Skin of body (tissue), 2 donors: ENCODE results near the gene PIP5KL1. TPM values are rescaled to one million over a fixed set of nuclear protein-coding genes. Genes with fewer than 3 reads are reported as not detected.
A peak's percentile ranks its signal among the peaks of the same experiment; 100 is the strongest.

Experiments used
- DNase-seq: peaks from one replicate; lab custom pipeline; 2025; lab: John Stamatoyannopoulos, UW
- total RNA-seq: library from RNA; depleted of rRNA; stranded (reverse); fragments of >200 nt; gene quantifications from one replicate; pipeline ENCODE4 v1.2.3, GENCODE V29; 2014

PIP5KL1 gene
- total RNA-seq, 1 donor from 2014 or later, result 1.2 TPM

DNA sequence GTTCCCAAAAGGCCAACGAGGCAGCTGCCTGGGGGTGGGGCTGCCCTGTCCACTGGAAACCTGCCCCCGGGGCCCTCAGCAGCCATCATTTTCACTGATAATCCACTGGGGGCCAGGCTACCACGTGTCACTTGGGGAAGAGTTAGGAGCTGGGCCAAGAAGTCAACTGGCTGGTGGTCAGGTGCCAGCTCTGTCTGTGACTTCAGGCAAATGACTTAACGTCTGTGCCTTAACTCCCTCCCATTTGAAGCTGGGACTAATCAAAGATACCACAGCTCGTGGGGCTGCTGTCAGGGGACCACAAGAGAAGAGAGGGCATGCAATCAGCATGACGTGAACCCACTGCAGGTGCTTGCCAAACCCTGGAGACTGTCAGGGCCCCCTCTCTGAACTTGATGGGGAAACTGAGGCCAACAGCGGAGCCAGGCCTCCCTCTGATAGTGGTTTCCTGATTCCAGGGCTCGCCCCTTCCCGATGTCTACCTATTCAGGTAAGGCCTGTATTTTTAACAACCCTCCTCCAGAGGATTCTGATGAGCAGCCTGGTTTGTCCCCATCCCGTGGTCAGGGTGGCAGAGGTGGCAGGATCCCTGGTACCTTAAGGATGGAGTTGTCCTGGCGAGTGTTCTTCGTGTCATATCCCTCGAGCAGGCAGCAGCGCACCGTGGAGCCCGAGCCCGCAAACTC, 19.4 kb upstream of the PIP5KL1 start:
- DNase-seq, result no peak

DNA sequence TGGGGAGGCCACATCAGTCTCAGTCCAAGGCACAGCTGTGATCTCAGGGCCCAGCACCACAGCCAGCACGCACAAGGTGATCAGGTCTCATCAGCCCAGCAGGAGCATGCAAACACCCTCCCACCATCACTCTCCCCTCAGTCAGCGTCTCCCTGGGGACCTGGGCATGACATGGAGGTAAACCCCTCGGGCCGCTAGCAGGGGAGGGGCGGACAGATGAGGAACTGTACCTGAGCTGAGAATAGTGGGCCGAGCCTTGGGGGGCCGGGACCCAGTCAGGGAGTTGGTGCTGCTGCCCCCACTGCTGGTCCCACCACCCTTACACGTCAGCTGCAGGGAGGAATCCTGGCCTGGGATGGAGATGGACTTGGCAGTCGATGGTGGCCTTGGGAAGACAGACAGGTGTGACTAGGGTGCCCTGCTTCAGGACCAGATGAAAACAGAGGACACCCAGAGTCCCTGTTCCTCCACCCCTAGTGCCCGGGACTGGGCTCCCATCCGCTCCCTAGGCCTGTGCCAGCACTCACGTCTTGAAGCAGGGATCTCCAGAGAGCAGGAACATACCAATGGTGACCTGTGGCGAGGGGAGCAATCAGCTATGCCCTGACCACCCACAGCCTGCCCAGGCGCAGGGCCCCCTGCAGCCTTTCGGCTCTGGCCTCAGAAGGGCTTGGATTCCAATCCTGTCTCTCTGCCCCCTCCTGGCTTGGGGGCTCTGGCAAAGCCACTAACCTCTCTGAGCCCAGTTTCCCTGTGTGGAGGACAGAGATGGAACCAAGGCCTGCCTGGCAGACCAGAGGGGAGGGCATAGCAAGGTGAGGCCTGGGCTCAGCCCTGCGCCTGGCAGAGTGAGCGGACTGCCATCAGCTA, 17.5 kb upstream of the PIP5KL1 start:
- DNase-seq, result no peak

DNA sequence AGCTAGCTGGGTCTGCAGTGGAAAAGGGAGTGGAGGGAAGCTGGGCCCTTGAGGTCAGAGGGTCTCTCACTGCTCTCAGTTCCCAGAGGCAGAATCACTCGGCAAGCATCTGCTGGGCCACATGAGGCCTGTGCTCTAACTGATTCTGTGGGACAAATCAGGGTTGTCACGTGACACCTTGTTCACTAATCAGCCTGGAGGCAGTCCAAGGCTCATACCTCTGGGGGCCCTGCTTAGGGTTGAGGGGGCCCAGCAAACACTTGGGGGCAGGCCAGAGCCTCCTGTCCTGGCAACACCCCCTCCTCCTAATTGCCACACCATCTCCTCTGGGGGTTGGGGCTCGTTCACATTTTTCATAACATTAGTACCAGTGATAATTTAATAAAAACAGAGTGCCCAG, 16.2 kb upstream of the PIP5KL1 start:
- DNase-seq, result no peak

DNA sequence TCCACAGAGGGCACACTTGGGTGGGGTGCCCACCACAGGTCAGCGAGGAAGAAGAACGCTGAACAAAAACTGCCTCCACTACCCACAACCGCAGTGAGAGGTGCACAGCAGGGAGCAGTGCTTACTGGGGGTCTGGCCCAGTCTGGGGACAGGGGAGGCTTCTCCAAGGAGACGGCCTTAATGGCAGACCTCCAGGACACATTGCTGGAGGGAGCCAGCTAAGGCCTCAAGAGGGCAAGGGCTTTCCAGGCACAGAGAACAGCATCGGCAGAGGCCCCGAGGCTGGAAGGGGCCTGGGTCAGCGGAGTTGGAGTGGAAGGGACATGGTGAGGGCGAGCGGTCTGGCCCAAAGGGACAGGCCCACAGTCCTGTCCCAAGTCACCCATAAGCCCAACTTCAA, 15.4 kb upstream of the PIP5KL1 start:
- DNase-seq, result no peak

DNA sequence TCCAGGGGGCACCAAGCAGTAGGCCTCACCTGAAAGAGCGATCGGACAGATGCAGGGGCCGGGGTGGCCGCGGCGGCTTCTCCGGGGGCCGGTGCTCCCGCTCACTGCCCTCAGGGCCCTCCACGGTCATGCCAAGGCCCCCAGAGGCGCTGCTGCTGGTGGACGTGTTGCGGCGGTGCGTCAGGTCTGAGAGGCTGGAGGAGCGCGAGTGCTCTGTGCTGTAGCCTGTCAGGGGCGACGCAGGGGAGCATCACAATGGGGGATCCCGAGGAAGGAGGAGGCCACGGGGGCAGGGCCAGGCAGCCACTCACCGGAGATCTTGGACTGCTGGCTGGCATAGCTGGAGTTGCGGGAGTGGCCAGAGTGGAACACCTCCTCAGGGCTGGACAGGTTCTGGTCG, 14.8 kb upstream of the PIP5KL1 start:
- DNase-seq, result no peak

DNA sequence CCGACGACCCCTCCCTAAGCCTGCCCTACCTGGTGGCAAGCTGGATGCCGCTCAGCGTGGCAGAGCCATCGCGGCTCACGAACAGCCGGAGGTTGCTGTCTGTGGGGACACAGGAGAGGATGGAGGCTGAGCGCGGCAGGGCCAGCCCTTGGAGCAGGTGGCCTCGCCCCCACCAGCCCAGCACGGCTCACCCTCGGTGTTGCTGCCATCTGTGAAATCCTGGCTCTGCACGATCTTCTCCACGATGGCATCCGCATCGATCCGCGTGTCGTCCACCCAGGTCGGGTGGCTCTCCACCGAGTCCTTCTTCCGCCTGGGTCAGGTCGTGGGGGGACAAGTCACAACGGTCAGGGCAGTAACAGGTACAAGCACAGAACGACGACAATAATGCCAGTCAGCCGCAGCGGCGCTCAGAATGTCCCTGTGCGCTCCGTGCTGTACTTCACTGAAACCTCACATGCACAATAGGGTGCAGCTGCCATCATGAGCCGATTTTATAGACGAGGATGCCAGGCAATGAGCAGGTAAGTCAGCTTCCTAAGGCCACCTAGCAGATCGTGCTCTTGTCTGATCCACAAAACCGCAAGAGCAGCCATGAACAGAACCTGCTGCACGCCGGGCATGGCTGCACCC, 14.1 kb upstream of the PIP5KL1 start:
- DNase-seq, result no peak

DNA sequence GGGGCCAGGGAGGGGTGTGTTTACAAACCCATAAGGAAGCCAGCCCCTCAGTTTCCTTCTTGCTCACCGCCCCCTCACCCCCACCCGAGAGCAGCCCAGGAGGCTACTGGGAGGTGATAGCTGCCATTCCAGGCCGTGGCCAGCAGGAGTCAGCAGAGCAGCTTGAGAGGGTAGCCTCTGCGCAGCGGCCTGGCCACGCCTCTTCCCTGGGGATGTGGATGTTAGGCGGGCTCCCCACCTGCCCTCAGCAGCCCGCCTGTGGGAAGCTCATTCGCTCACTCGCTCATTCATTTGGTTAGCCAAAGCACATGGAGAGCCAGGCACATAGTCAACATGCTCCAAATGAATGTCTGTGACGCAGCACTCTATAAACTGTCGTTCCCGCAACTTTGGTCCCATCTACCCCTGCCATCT, 13.2 kb upstream of the PIP5KL1 start:
- DNase-seq, result peak; percentile 45

DNA sequence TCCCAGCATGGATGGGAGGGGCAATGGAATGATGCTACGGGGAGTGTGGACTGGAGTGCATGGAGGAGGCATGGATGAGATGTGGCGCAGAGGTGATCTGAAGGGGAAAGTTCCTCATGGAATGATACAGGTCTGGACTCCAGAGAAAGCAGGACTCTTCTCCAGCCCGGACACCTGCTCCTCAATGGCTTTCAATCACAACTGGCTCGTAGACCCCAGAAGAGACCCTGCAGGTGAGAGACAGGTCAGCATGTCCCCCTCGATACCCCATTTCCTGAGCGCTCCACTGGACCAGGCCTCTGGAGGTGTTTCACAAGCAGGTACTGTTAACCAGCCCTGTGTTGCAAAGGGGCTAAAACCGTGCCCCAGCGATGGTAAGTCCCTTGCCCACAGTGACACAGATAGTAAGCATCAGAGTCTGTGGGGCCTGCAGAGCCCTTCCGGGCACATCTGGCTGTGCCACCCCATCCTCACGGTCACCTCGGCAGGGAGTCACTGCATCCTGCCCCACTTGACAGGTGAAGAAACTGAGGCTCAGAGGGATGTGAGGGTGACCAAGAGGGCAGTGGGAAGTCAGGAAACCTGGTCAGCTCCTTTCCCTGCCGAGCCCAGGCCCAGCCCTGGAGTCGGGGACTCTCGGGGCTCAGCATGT, 12.6 kb upstream of the PIP5KL1 start:
- no peak for DNase-seq

DNA sequence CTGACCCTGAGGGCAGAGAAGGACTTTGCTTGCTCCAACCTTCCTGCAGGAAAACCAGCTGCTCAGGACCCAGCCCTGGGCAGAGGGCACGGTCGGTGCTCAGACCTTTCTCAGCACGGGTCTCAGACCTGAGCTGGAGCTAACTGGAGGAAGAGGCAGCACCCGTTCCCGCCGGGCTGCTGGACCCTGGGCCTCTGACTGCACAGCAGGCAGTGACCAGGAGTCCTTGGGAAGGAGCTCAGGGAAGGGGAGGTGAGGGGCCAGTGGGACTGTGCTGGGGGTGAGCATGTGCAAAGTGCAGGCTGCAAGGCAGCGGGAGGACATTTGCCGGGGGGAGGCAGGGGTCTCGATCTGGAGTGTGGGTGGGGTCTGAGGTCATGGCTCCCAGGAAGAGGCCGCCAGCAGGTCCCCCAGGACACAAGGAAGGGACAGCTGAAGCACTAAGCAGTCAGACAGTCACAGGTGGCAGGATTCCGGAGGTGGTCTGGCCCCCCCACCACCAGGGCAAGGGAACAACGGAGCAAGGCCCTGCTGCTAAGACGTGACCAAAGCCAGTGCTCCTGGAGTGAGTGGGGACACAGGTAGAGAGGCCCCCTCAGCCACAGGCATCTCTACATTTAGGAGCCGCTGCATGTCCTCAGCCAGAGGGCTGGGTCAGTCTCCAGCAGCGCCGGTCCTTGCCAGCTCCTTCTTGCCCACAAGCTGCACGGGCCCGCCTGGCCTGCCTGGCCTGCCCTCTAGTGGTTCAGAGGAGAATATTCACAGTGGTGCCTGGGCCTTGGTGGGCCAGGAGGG, 11.8 kb upstream of the PIP5KL1 start:
- no peak for DNase-seq

DNA sequence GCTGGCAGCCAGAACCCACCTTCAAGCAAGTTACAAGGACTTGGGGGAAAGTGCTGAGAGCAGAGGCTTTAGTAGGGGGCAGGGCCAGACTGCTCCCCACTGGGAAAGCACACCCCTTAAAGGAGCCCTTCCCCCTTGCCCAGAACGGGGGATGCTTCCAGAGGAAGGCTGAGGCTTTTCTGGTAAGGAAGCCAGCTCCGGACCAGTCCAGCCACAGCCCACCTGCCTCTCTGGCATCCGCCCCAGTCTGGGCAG, 11.3 kb upstream of the PIP5KL1 start:
- no peak for DNase-seq

DNA sequence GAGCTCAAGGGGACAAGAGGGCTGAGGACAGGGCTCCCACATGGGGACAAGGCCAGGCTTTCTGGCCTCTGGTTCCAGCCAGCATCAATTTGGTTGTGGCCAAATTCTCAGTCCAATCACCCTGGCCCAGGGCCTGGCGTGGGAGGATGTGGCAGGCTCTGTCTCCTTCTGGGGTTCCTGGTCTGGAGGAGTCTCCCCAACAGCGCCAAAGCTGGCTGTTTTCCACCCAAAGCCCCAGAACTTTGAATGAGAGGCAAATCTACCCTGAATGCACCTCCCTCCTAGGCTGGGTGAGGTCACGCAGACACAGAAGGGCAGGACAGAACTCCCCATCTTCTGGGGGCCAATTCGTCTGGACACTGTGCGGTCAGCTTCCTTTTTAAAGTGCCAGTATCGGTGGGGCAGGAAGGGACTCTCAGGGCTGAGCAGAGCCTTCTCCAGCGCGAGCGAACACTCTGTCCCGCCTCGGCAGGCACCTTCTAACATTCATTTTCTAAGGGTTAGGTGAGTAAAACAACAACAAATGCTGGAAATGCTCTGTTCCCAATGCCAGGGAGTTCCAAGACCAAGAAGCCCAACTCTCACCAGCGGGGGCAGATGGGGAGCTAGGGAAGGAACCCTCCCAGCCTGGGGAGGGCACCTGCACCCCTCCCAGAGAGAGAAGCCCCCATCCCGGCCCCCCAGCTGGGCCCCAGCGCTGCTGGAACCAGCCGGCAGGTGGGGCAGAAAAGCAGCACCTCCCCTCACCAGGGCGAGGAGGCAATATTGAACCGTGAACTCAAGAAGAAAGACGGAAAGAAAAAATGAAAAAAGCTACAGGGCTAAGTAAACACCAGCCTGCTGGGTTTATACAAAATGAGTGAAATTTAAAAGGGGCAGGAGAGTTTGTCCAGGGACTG, 10.7 kb upstream of the PIP5KL1 start:
- DNase-seq, result no peak

DNA sequence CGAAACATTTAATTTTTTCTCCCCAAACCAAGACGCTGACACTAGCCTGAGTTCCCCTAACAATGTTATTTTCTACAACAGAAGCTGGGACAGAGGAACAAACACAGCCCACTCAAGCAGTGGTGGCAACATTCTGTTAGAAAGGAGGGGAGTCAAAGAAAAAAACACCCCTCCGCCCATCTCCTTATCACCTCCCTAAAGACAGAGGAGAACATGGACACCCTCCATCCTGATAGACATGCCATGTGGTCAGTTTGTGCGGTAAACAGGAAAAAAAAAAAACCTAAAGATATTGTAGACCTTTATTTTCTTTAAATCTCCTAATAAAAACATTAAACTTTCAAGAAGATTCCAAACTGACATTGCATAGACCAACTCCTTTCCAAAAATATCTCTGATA, 10.0 kb upstream of the PIP5KL1 start:
- no peak for DNase-seq

DNA sequence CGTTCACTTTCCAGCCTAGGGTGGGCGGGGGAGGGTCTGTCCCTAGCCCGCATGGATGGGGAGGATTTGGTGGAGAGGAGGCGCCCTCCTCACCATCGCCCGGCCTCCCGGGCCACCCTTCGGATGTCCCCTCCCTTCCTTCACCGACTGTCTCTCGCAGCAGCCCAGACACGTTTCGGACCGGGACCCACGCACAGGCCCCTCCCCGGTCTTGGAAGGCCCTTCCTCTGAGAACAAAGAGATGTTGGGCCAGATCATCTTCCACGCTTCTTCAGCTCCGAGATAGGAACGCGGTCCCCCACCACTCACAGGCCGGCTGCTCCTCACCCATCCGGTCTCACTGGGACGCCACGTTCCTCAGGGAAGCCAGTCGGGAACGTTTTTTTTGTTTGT, 7.7 kb upstream of the PIP5KL1 start:
- DNase-seq, result no peak

DNA sequence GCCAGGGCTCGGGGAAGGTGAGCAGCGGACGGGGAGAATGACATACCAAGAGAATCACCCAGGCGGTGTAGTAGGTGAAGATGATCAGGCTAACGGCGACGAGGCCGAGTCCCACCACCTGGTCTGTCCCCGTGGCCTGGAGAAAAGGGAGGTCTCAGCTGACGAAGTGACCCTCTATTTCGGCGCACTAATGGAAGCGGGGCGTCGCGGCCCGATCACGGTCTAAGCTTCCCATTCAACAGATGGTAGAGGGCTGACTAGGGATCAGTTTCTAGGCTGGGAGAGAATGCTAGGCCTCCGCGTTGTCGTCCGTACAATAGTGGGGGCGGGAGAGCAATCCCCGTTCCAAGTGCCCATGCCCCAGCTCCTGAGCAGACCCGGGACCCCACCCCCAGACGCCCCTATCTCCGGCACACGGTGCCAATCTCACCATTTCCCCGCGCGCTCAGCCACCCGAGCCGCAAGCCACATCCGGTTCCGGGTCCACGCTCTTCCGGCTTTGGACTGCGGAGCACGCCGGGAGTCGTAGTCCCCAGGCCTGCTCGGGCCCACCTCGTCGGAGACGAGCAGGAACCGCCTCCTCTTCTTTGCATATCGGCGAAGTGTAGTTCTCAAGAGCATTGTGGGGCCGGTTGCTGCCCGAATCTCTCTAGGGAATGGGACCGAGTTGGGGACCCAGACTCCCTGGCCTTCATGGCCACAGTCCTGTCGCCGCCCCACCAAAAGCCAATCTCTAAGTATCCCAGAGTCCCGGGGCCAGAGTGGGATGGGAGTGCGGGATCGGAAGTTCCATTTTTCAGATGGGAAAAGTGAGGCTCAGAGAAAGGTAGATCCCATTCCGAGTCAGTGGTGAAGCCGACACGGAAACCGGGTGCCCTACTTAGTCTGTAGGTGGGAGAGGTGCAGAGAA, 7.1 kb upstream of the PIP5KL1 start, which contains the start of gene DPM2:
Gene DPM2, minus strand, starts transcription at position 467 of the 910 bp plus-strand sequence. Its CDS starts 34 bp downstream, at position 433.
- DNase-seq, result peak; percentile 89

DNA sequence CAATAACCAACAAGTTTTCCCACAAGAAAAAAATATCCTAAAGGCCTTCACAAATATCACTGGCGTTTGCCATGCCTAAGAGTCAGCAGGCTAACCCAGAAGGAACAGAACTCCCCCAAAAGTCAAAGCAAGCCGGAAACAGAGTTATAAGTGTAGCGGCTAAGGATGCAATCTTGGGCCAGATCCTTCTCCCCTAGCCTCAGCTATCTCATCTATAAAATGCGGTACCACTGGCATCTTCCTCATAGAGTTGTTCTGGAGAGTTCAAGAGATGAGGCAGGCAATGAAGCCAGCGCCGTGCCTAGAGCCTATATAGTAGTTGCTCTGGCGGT, 6.4 kb upstream of the PIP5KL1 start:
- DNase-seq, result no peak

DNA sequence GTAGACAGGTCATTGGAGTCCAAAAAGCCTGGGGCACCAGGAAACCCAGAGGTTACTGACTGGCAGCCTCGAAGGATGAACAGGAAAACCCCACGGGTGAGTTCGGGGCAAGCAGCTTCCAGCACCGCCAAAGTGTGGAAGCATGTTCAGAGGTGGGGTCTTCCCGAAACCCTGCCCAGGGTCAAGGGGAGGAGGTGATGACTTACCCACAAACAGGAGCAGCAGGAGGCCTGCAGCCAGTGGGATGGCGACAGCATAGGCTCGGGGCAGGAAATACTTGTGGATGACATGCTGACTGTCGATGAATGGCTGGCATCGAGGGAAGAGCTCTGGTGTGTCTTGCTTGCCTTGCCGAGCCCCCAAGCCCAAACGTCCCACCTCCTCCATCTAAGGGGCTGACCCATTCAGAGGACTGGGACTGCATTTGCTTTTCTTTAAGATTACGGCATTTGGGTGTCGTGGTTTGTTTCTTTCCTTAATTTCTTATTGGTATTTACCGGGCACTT, 5.8 kb upstream of the PIP5KL1 start:
- DNase-seq, result no peak

DNA sequence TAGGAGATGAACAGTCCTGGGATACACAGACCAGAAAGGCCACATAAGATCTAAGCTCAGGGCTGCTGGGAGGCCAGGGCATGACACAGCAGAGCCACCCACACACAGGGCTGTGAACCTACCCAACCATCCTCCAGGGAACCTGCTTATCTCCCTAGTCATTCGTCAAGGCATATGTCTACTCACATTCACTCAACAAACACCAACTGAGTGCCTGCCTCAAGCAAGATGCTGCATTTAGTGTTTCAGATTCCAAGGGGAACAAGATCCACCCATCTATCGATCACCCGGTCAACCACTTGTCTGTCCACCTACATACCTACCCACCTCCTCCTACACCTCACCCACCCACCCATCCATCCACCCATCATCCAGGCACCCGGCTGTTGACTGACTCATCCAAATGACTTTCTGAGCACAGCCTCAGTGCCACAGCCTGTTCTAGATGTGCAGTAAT, 5.2 kb upstream of the PIP5KL1 start:
- no peak for DNase-seq

DNA sequence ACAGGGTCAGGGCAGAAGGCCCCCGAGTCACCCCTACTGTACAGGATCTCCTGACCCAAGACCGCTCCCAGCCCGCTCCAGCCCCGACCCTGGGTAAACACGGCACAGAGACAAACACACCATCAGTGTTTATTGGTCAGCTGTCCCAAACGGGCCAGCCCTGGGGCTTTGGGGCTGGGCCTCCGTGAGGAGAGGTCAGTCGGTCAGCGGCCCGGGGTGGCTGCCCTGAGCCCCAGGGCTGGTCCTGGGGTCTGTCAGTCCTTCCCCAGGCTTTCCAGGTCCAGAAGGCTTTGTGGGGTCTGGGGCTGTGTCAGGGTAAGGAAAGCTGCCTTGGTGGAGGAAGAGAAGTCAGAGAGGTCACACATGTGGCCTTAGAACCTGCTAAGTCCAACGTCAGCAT, 4.4 kb upstream of the PIP5KL1 start:
- no peak for DNase-seq

DNA sequence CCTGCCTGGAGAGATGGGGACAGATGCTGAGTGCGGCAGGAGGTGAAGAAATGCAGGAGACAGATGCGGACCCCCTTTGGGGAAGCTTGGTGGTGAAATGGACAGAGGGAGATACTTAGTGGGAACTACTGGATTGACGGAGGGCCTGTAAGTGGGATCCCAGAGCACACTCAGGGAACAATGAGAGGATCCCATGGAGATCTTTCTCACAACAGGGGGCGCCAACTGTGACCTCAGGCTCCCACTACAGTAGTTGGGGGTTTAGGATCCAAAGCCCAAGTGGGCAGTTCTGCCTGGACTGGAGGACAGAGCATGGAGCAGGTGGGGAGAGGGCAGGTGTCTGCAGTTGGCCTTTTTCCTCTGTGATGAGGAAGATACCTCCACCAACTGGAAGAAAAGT, 3.7 kb upstream of the PIP5KL1 start:
- no peak for DNase-seq
